H7 (cell line): Measurements from ENCODE around the gene MAMDC4. TPM values are rescaled to one million over a fixed set of nuclear protein-coding genes. Genes with fewer than 3 reads are reported as not detected.
A peak's percentile ranks its signal among the peaks of the same experiment; 100 is the strongest.
"Not testable (repeated sequence)": the region's sequence is repeated elsewhere in the genome, so short reads cannot be mapped to it uniquely, and the experiment has no call there.

Source experiments
- DNase-seq: peaks from one replicate; pipeline ENCODE4 v3.0.0; 2012
- H3K27me3 ChIP-seq: 2 replicates; pipeline ENCODE4 v1.6.0; 2011; ENCODE audit warnings: mild to moderate bottlenecking, low read length; ENCODE audit not compliant: control insufficient read depth, insufficient read depth
- H3K36me3 ChIP-seq: replicated peaks from 2 replicates; pipeline ENCODE4 v1.5.1; 2011; ENCODE audit warnings: low read length; ENCODE audit not compliant: control insufficient read depth, insufficient read depth
- H3K4me3 ChIP-seq: 2 replicates; pipeline ENCODE4 v1.5.1; 2011; ENCODE audit warnings: low read depth, mild to moderate bottlenecking, control low read depth, low read length, moderate library complexity; ENCODE audit not compliant: insufficient read depth
- total RNA-seq: library from RNA; depleted of rRNA; stranded (reverse); fragments of >200 nt; shearing (Covaris generic); gene quantifications from 2 replicates; pipeline ENCODE4 v1.2.3, GENCODE V29; 2014

The MAMDC4 gene
- total RNA-seq, 1 experiment from 2014 or later, result 1.2 TPM

- Histone ChIP-seq H3K27me3 (no peaks in the 10 kb centered on the region), H3K36me3 (peaks cover 7% of the 10 kb centered on the region), H3K4me3 (no peak overlapping the region)
- peak; percentile 72 for DNase-seq
Observed at GRCh38 chr9:136857581-136858412, 5.7 kb downstream of the MAMDC4 start.

GRCh38 chr9:136858452-136858843, 6.3 kb downstream of the MAMDC4 start:
- H3K27me3 ChIP-seq, result no peaks in the 10 kb centered on the region
- peak; percentile 55 for DNase-seq
- H3K4me3 ChIP-seq, result no peak overlapping the region
- peaks cover 11% of the 10 kb centered on the region for H3K36me3 ChIP-seq

GRCh38 chr9:136858844-136859757, 7.0 kb downstream of the MAMDC4 start:
- peaks cover 16% of the 10 kb centered on the region for H3K36me3 ChIP-seq
- peak; percentile 53 for DNase-seq
- H3K27me3 ChIP-seq, result no peaks in the 10 kb centered on the region
- no peak overlapping the region for H3K4me3 ChIP-seq

GRCh38 chr9:136860529-136860928, 8.4 kb downstream of the MAMDC4 start:
- H3K27me3 ChIP-seq, result no peaks in the 10 kb centered on the region
- peak; percentile 42 for DNase-seq
- peaks cover 18% of the 10 kb centered on the region for H3K36me3 ChIP-seq
- no peak overlapping the region for H3K4me3 ChIP-seq

GRCh38 chr9:136860933-136861873, 9.1 kb downstream of the MAMDC4 start:
- Histone ChIP-seq H3K27me3 (no peaks in the 10 kb centered on the region), H3K4me3 (no peak overlapping the region), H3K36me3 (peaks cover 18% of the 10 kb centered on the region)
- DNase-seq, result peak; percentile 36

- H3K27me3 ChIP-seq, result no peaks in the 10 kb centered on the region
- H3K4me3 ChIP-seq, result no peak overlapping the region
- peak; percentile 48 for DNase-seq
- H3K36me3 ChIP-seq, result peaks cover 18% of the 10 kb centered on the region
Observed at GRCh38 chr9:136861874-136862457, 9.8 kb downstream of the MAMDC4 start.

- peak; percentile 52 for DNase-seq
- Histone ChIP-seq H3K4me3 (no peak overlapping the region), H3K36me3 (peaks cover 18% of the 10 kb centered on the region)
Observed at GRCh38 chr9:136862849-136863622, 10.9 kb downstream of the MAMDC4 start.

GRCh38 chr9:136863623-136864273, 11.6 kb downstream of the MAMDC4 start:
- no peak for DNase-seq
- Histone ChIP-seq H3K36me3 (peaks cover 18% of the 10 kb centered on the region), H3K4me3 (no peak overlapping the region)

More at GRCh38 chr9:136862849-136863622, 10.9 kb downstream of the MAMDC4 start:
- no peaks in the 10 kb centered on the region for H3K27me3 ChIP-seq

GRCh38 chr9:136865041-136865767, 13.1 kb downstream of the MAMDC4 start:
- Histone ChIP-seq H3K36me3 (peaks cover 18% of the 10 kb centered on the region), H3K27me3 (no peaks in the 10 kb centered on the region), H3K4me3 (peak overlapping the region; percentile 82)
- DNase-seq, result no peak

More at GRCh38 chr9:136863623-136864273, 11.6 kb downstream of the MAMDC4 start:
- H3K27me3 ChIP-seq, result no peaks in the 10 kb centered on the region

- peaks cover 18% of the 10 kb centered on the region for H3K36me3 ChIP-seq
- H3K4me3 ChIP-seq, result peak overlapping the region; percentile 82
- no peaks in the 10 kb centered on the region for H3K27me3 ChIP-seq
- peak; percentile 88 for DNase-seq
Observed at GRCh38 chr9:136865768-136866103, 13.6 kb downstream of the MAMDC4 start.

GRCh38 chr9:136866898-136867421, 14.8 kb downstream of the MAMDC4 start:
- not testable (repeated sequence) for H3K27me3 ChIP-seq, DNase-seq
- peaks cover 18% of the 10 kb centered on the region for H3K36me3 ChIP-seq
- H3K4me3 ChIP-seq, result peak overlapping the region; percentile 82

- no peaks in the 10 kb centered on the region for H3K27me3 ChIP-seq
- DNase-seq, result no peak
- H3K36me3 ChIP-seq, result peaks cover 14% of the 10 kb centered on the region
- no peak overlapping the region for H3K4me3 ChIP-seq
Observed at GRCh38 chr9:136867480-136867879, 15.3 kb downstream of the MAMDC4 start.
